ENCODE results near the gene HEPN1. TPM values are rescaled to one million over a fixed set of nuclear protein-coding genes. Genes with fewer than 3 reads are reported as not detected.
A peak's percentile ranks its signal among the peaks of the same experiment; 100 is the strongest.

HEPN1 gene
- polyA plus RNA-seq (ENCODE audit: insufficient read length in 10 of 10) = under 1 TPM in 2 of 10 donors, not detected in 8; 0.14 to 0.38 TPM
- long read RNA-seq, donor 1, partial matches to known transcripts = 0 of 1 reads
- long read RNA-seq, donor 1, other reads (novel, unspliced or antisense) = 0 of 1 reads
- long read RNA-seq, donor 2, partial matches to known transcripts = 0 of 2 reads
- long read RNA-seq, donor 2, other reads (novel, unspliced or antisense) = 0 of 2 reads
- long read RNA-seq, donor 3, partial matches to known transcripts = 0 of 1 reads
- long read RNA-seq, donor 3, other reads (novel, unspliced or antisense) = 0 of 1 reads
- long read RNA-seq, donor 4 = 0 reads
- long read RNA-seq, donor 5, partial matches to known transcripts = 0 of 1 reads
- long read RNA-seq, donor 5, other reads (novel, unspliced or antisense) = 0 of 1 reads
- long read RNA-seq, donor 6, partial matches to known transcripts = 0 of 4 reads
- long read RNA-seq, donor 6, other reads (novel, unspliced or antisense) = 0 of 4 reads
- long read RNA-seq, donor 7, partial matches to known transcripts = 0 of 2 reads
- long read RNA-seq, donor 7, other reads (novel, unspliced or antisense) = 0 of 2 reads
- long read RNA-seq, donor 8 = 0 reads
- long read RNA-seq, donor 9 = 0 reads

- no peak for DNase-seq
Measured at GRCh38 chr11:124918950-124919349, at the start of gene HEPN1. HEPN1 (plus strand) TSS chr11:124919250.

GRCh38 chr11:124869331-124869730, 49.7 kb upstream of the HEPN1 start:
- DNase-seq = no peak

GRCh38 chr11:124869856-124870387, 49.1 kb upstream of the HEPN1 start:
- no peak for DNase-seq

GRCh38 chr11:124870430-124870829, 48.6 kb upstream of the HEPN1 start:
- no peak for DNase-seq

- DNase-seq = no peak
Measured at GRCh38 chr11:124872280-124872679, 46.8 kb upstream of the HEPN1 start.

GRCh38 chr11:124872741-124873140, 46.3 kb upstream of the HEPN1 start:
- no peak for DNase-seq

- no peak for DNase-seq
Measured at GRCh38 chr11:124873951-124874350, 45.1 kb upstream of the HEPN1 start.

GRCh38 chr11:124874571-124875255, 44.3 kb upstream of the HEPN1 start:
- DNase-seq = no peak

- DNase-seq = no peak
Measured at GRCh38 chr11:124875401-124875800, 43.6 kb upstream of the HEPN1 start.

- peak; percentile 94 to 98 (median 95) for DNase-seq
Measured at GRCh38 chr11:124875943-124876817, 42.9 kb upstream of the HEPN1 start.

GRCh38 chr11:124876818-124877630, 42.0 kb upstream of the HEPN1 start:
- peak in 1 of 3 donors; percentile 26 for DNase-seq

- DNase-seq = peak in 1 of 3 donors; percentile 30
Measured at GRCh38 chr11:124877631-124877909, 41.5 kb upstream of the HEPN1 start.

- peak in 1 of 3 donors; percentile 7 for DNase-seq
Measured at GRCh38 chr11:124877910-124878758, 40.9 kb upstream of the HEPN1 start.

- no peak for DNase-seq
Measured at GRCh38 chr11:124878759-124879492, 40.1 kb upstream of the HEPN1 start.

GRCh38 chr11:124879493-124880289, 39.4 kb upstream of the HEPN1 start:
- peak in 1 of 3 donors; percentile 3 for DNase-seq

GRCh38 chr11:124880290-124880611, 38.8 kb upstream of the HEPN1 start:
- DNase-seq = peak in 1 of 3 donors; percentile 14

GRCh38 chr11:124880958-124881357, 38.1 kb upstream of the HEPN1 start:
- no peak for DNase-seq
